Vagina (tissue), 2 donors: ENCODE measurements around the gene TOLLIP. TPM values are rescaled to one million over a fixed set of nuclear protein-coding genes. Genes with fewer than 3 reads are reported as not detected.

Experiments used
- DNase-seq, 2 donors: peaks; one replicate each; pipeline ENCODE4 v3.0.0-alpha.2; 2017; ENCODE audit errors: extremely low spot score in 2 of 2
- H3K27ac ChIP-seq: fragments of 200-600 bp; sonication (generic); one replicate; pipeline ENCODE4 v1.5.1; 2019
- H3K27me3 ChIP-seq: fragments of 200-600 bp; sonication (generic); one replicate; pipeline ENCODE4 v1.5.1; 2019
- H3K36me3 ChIP-seq, 2 donors: fragments of 200-600 bp; sonication (generic); one replicate each; pipeline ENCODE4 v1.5.1; 2017 to 2019
- H3K4me1 ChIP-seq: fragments of 200-600 bp; sonication (generic); one replicate; pipeline ENCODE4 v1.5.1; 2019
- H3K4me3 ChIP-seq, 2 donors: fragments of 200-600 bp; sonication (generic); 1 replicate in 1 of 2; 2 replicates in 1 of 2; pipeline ENCODE4 v1.5.1; 2016 to 2019
- H3K9me3 ChIP-seq: fragments of 200-600 bp; sonication (generic); one replicate; pipeline ENCODE4 v1.5.1; 2019
- POLR2A ChIP-seq, 2 donors: fragments of 450-650 bp; IDR thresholded peaks; one replicate each; pipeline ENCODE4 v1.6.1; 2017; ENCODE audit warnings: antibody characterized with exemption in 2 of 2, mild to moderate bottlenecking in 2 of 2, moderate library complexity in 2 of 2
- POLR2AphosphoS5 ChIP-seq, 2 donors: sonication (generic); formaldehyde crosslinking; IDR thresholded peaks; one replicate each; pipeline ENCODE4 v1.9.0; 2017; ENCODE audit warnings: antibody characterized with exemption in 2 of 2, mild to moderate bottlenecking in 2 of 2, low read depth in 1 of 2; ENCODE audit not compliant: insufficient read depth in 1 of 2
- intact Hi-C: fragments of 100-400 bp; cut with DNase I; formaldehyde crosslinking; loops from one replicate; pipeline ENCODE4 v1.15.1; 2023
- total RNA-seq: library from RNA; depleted of rRNA; stranded (reverse); fragments of >200 nt; gene quantifications from one replicate; pipeline ENCODE4 v1.2.3, GENCODE V29; 2016
- TF ChIP-seq, protein P1 (sequence below), 3 experiments: fragments of 450-650 bp in 2 of 3; fragments of 200-600 bp in 1 of 3; sonication (generic) in 1 of 3; IDR thresholded peaks; one replicate each; pipeline ENCODE4 v1.5.1; 2017 to 2019; ENCODE audit warnings: antibody characterized with exemption in 3 of 3, mild to moderate bottlenecking in 2 of 3, moderate library complexity in 2 of 3

Gene TOLLIP
- total RNA-seq, 1 donor from 2014 or later = 52.5 TPM

- no peak overlapping the region for H3K4me3 ChIP-seq
- DNase-seq = no peak
- TF ChIP-seq POLR2A (IDR thresholded peaks at IDR 0.05) = no peak
- no peak for TF ChIP-seq POLR2AphosphoS5 (IDR thresholded peaks at IDR 0.05; ENCODE audit: insufficient read depth in 1 of 2, low read depth in 1 of 2)
- TF ChIP-seq, protein P1, sequence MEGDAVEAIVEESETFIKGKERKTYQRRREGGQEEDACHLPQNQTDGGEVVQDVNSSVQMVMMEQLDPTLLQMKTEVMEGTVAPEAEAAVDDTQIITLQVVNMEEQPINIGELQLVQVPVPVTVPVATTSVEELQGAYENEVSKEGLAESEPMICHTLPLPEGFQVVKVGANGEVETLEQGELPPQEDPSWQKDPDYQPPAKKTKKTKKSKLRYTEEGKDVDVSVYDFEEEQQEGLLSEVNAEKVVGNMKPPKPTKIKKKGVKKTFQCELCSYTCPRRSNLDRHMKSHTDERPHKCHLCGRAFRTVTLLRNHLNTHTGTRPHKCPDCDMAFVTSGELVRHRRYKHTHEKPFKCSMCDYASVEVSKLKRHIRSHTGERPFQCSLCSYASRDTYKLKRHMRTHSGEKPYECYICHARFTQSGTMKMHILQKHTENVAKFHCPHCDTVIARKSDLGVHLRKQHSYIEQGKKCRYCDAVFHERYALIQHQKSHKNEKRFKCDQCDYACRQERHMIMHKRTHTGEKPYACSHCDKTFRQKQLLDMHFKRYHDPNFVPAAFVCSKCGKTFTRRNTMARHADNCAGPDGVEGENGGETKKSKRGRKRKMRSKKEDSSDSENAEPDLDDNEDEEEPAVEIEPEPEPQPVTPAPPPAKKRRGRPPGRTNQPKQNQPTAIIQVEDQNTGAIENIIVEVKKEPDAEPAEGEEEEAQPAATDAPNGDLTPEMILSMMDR (IDR thresholded peaks at IDR 0.05) = no peak
- no peaks in the 10 kb centered on the region for H3K9me3 ChIP-seq
- no peaks in the 10 kb centered on the region for H3K4me1 ChIP-seq
- no peaks in the 10 kb centered on the region for H3K27me3 ChIP-seq
- no peaks in the 10 kb centered on the region for H3K36me3 ChIP-seq
- intact Hi-C loops = no loop called here
- H3K27ac ChIP-seq = no peak overlapping the region
Observed at GRCh38 chr11:1242289-1242688, 67.1 kb downstream of the TOLLIP start.

GRCh38 chr11:1241706-1242105, 67.7 kb downstream of the TOLLIP start:
- no peak overlapping the region for H3K27ac ChIP-seq
- intact Hi-C loops = no loop called here
- H3K4me3 ChIP-seq = no peak overlapping the region
- no peaks in the 10 kb centered on the region for H3K9me3 ChIP-seq
- no peaks in the 10 kb centered on the region for H3K36me3 ChIP-seq
- H3K4me1 ChIP-seq = no peaks in the 10 kb centered on the region
- TF ChIP-seq POLR2AphosphoS5 (IDR thresholded peaks at IDR 0.05; ENCODE audit: insufficient read depth in 1 of 2, low read depth in 1 of 2) (no peak), POLR2A (IDR thresholded peaks at IDR 0.05) (no peak)
- TF ChIP-seq, protein P1 (IDR thresholded peaks at IDR 0.05) = no peak
- H3K27me3 ChIP-seq = no peaks in the 10 kb centered on the region
- no peak for DNase-seq

- Histone ChIP-seq H3K4me1 (no peaks in the 10 kb centered on the region), H3K4me3 (no peak overlapping the region), H3K9me3 (no peaks in the 10 kb centered on the region), H3K27me3 (no peaks in the 10 kb centered on the region), H3K27ac (no peak overlapping the region), H3K36me3 (no peaks in the 10 kb centered on the region)
- intact Hi-C loops = no loop called here
- no peak for DNase-seq
- TF ChIP-seq POLR2AphosphoS5 (IDR thresholded peaks at IDR 0.05; ENCODE audit: insufficient read depth in 1 of 2, low read depth in 1 of 2) = no peak
- TF ChIP-seq POLR2A (IDR thresholded peaks at IDR 0.05) = no peak
- TF ChIP-seq, protein P1 (IDR thresholded peaks at IDR 0.05) = no peak
Observed at GRCh38 chr11:1240771-1241170, 68.7 kb downstream of the TOLLIP start.

- DNase-seq = no peak
- no peak overlapping the region for H3K27ac ChIP-seq
- no peaks in the 10 kb centered on the region for H3K27me3 ChIP-seq
- H3K4me3 ChIP-seq = no peak overlapping the region
- intact Hi-C loops = no loop called here
- no peaks in the 10 kb centered on the region for H3K9me3 ChIP-seq
- H3K36me3 ChIP-seq = no peaks in the 10 kb centered on the region
- no peaks in the 10 kb centered on the region for H3K4me1 ChIP-seq
- TF ChIP-seq, protein P1 (IDR thresholded peaks at IDR 0.05) = no peak
- TF ChIP-seq POLR2AphosphoS5 (IDR thresholded peaks at IDR 0.05; ENCODE audit: insufficient read depth in 1 of 2, low read depth in 1 of 2) (no peak), POLR2A (IDR thresholded peaks at IDR 0.05) (no peak)
Observed at GRCh38 chr11:1239596-1240205, 69.7 kb downstream of the TOLLIP start.

DNA sequence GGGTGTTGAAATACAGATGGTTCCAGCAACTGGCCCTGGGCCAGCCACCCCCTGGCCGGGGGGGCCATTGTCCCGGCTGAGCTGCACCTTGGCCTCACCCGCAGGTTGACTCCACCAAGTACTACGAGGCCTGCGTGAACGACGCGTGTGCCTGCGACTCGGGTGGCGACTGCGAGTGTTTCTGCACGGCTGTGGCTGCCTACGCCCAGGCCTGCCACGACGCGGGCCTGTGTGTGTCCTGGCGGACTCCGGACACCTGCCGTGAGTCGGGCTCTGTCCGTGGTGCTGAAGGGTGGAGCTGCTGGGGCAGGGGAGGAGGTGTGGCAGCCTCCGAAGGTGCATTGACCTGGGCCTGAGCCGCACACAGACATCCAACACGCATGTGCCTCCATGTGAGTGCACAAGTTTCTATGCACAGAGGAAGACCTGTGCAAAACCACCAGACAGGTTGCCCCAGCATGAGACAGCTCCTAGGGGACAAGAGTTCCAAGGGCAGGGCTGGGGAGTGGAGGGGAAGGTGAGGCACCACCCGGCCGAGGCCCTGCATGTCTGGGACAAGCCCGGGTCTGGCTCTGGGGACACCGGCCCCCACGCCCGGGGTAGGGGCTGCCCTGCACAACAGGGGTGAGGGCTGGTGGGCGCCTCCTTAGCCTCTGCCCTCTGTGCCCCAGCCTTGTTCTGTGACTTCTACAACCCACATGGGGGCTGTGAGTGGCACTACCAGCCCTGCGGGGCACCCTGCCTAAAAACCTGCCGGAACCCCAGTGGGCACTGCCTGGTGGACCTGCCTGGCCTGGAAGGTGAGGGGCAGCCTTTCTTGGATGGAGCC, 70.5 kb downstream of the TOLLIP start:
- Histone ChIP-seq H3K27me3 (no peaks in the 10 kb centered on the region), H3K4me3 (no peak overlapping the region), H3K4me1 (no peaks in the 10 kb centered on the region), H3K9me3 (no peaks in the 10 kb centered on the region), H3K36me3 (no peaks in the 10 kb centered on the region), H3K27ac (no peak overlapping the region)
- intact Hi-C loops = no loop called here
- no peak for DNase-seq
- TF ChIP-seq POLR2A (IDR thresholded peaks at IDR 0.05) (no peak), POLR2AphosphoS5 (IDR thresholded peaks at IDR 0.05; ENCODE audit: insufficient read depth in 1 of 2, low read depth in 1 of 2) (no peak)
- TF ChIP-seq, protein P1 (IDR thresholded peaks at IDR 0.05) = no peak
